Peyer's patch (tissue), 4 donors: ENCODE measurements around the gene GYPC.

Experiments used
- POLR2A ChIP-seq, 2 donors: fragments of 450-650 bp; IDR thresholded peaks; one replicate each; pipeline ENCODE4 v1.5.1; 2017; ENCODE audit warnings: antibody characterized with exemption in 2 of 2, mild to moderate bottlenecking in 2 of 2, moderate library complexity in 2 of 2
- TF ChIP-seq, protein P1 (sequence below), 6 experiments: fragments of 450-650 bp in 4 of 6; fragments of 200-600 bp in 2 of 6; sonication (generic) in 1 of 6; IDR thresholded peaks; one replicate each; pipeline ENCODE4 v1.5.1; 2017 to 2019; ENCODE audit warnings: antibody characterized with exemption in 6 of 6, mild to moderate bottlenecking in 3 of 6, moderate library complexity in 1 of 6

DNA sequence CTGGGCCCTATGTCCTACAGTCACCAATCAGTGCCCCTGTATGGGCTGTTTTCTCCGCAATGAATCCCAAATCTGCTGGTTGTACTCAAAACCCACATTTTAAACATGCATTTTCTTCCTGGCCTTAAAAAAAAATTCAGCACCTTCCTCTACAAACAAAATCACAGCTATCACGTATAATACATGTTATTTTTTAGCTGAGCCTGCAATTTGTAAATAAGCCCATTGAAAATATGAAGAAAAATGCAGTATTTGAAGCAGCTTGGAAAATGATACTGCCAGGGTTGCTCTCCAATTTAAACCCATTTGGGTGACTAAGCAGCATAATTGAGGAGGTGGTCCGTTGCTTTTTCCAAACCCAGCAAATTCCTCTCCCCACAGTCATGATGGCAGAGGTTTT is 33.0 kb upstream of the GYPC start:
- no peak for TF ChIP-seq POLR2A (IDR thresholded peaks at IDR 0.05)
- TF ChIP-seq, protein P1, sequence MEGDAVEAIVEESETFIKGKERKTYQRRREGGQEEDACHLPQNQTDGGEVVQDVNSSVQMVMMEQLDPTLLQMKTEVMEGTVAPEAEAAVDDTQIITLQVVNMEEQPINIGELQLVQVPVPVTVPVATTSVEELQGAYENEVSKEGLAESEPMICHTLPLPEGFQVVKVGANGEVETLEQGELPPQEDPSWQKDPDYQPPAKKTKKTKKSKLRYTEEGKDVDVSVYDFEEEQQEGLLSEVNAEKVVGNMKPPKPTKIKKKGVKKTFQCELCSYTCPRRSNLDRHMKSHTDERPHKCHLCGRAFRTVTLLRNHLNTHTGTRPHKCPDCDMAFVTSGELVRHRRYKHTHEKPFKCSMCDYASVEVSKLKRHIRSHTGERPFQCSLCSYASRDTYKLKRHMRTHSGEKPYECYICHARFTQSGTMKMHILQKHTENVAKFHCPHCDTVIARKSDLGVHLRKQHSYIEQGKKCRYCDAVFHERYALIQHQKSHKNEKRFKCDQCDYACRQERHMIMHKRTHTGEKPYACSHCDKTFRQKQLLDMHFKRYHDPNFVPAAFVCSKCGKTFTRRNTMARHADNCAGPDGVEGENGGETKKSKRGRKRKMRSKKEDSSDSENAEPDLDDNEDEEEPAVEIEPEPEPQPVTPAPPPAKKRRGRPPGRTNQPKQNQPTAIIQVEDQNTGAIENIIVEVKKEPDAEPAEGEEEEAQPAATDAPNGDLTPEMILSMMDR (IDR thresholded peaks at IDR 0.05) = no peak
